Lung (tissue), 16 donors: Measurements from ENCODE around the gene TMEM150B. TPM values are rescaled to one million over a fixed set of nuclear protein-coding genes. Genes with fewer than 3 reads are reported as not detected.

Experiments used
- ATAC-seq: fragments of 200-7000 bp; cut with Tn5 transposase; one replicate; pipeline ENCODE4 v1.9.1; 2020; ENCODE audit warnings: moderate number of reproducible peaks; ENCODE audit not compliant: insufficient read depth, low FRiP score
- DNase-seq, 3 donors: peaks; one replicate each; pipeline ENCODE4 v3.0.0-alpha.2; 2013 to 2017
- H3K27ac ChIP-seq, 2 donors: one replicate each; pipeline ENCODE4 v1.5.1; 2013; ENCODE audit warnings: mild to moderate bottlenecking in 2 of 2, moderate library complexity in 2 of 2, control low read depth in 1 of 2, inconsistent platforms in 1 of 2, low read depth in 1 of 2, low read length in 1 of 2
- H3K27me3 ChIP-seq, 3 donors: one replicate each; pipeline ENCODE4 v1.5.1; 2013; ENCODE audit warnings: low read length in 2 of 3; ENCODE audit not compliant: control insufficient read depth in 3 of 3, insufficient read depth in 3 of 3
- H3K36me3 ChIP-seq, 4 donors: one replicate each; pipeline ENCODE4 v1.5.1; 2013; ENCODE audit warnings: low read length in 4 of 4, mild to moderate bottlenecking in 1 of 4, moderate library complexity in 1 of 4; ENCODE audit not compliant: control insufficient read depth in 4 of 4, insufficient read depth in 4 of 4
- H3K4me1 ChIP-seq, 5 donors: one replicate each; pipeline ENCODE4 v1.5.1; 2013; ENCODE audit warnings: low read length in 5 of 5, mild to moderate bottlenecking in 2 of 5, moderate library complexity in 1 of 5; ENCODE audit not compliant: control insufficient read depth in 5 of 5, insufficient read depth in 5 of 5
- H3K4me3 ChIP-seq: one replicate; pipeline ENCODE4 v1.5.1; 2013; ENCODE audit warnings: mild to moderate bottlenecking, control low read depth, moderate library complexity
- H3K9ac ChIP-seq, 2 donors: one replicate each; pipeline ENCODE4 v1.5.1; 2013; ENCODE audit warnings: low read length in 2 of 2, control low read depth in 1 of 2; ENCODE audit not compliant: insufficient read depth in 1 of 2
- H3K9me3 ChIP-seq, 4 donors: one replicate each; pipeline ENCODE4 v1.5.1; 2013; ENCODE audit warnings: low read length in 3 of 4, mild to moderate bottlenecking in 1 of 4, moderate library complexity in 1 of 4; ENCODE audit not compliant: control insufficient read depth in 4 of 4, insufficient read depth in 3 of 4
- CTCF ChIP-seq: IDR thresholded peaks from 2 replicates; pipeline ENCODE4 v1.5.1; 2012; ENCODE audit warnings: mild to moderate bottlenecking; ENCODE audit errors: control extremely low read depth, extremely low read depth
- WGBS, 2 donors: extraction: QIAGEN DNeasy Blood & Tissue Kit; methylation state at CpG; one replicate each; pipeline ENCODE4 v1.1.7; 2013; 5-methylcytosine and 5-hydroxymethylcytosine counted together
- long read RNA-seq, 5 donors: transcript quantifications; one replicate each; lab custom pipeline, GENCODE V29; 2026
- polyA plus RNA-seq, 2 donors: library from polyadenylated mRNA; stranded (reverse); fragments of 200-250 nt; gene quantifications; one replicate each; pipeline ENCODE4 v1.2.1, GENCODE V29; 2013
- total RNA-seq, 2 donors: library from RNA; depleted of rRNA in 1 of 2; stranded (reverse); fragments of >200 nt in 1 of 2; gene quantifications; one replicate each; pipeline ENCODE4 v1.2.1, GENCODE V29; 2014 to 2021
- donor health status: control.
- donor health status: control.
- donor health status: Bipolar disorder and iron deficiency.
- donor health status: healthy.
- donor health status: DM: yes; HTN: yes; CAD: no.

TMEM150B gene
- total RNA-seq: 10 to 100 TPM in 1 of 2 donors, 1 to 10 TPM in 1; 2.3 to 20.6 TPM
- 10 to 100 TPM; 13.4 to 23.0 TPM for polyA plus RNA-seq
- long read RNA-seq, donor 1: 0 reads
- long read RNA-seq, donor 2: 0 reads
- long read RNA-seq, donor 3: 0 reads
- long read RNA-seq, donor 4: 0 reads
- long read RNA-seq, donor 5: 0 reads

GRCh38 chr19:55325172-55325571 lies at the start of gene TMEM150B:
TSS of gene TMEM150B (minus strand) at chr19:55325341. CDS start at chr19:55321036, 4,305 bp downstream.
- Histone ChIP-seq H3K9me3 (no peaks in the 10 kb centered on the region), H3K36me3 (no peaks in the 10 kb centered on the region), H3K4me1 (peaks cover 0 to 4% (median 0%) of the 10 kb centered on the region in 5 donors), H3K27me3 (no peaks in the 10 kb centered on the region), H3K27ac (peak within 1 kb of the TSS in 1 of 2 donors; percentile 68), H3K9ac (no peak within 1 kb of the TSS), H3K4me3 (no peak within 1 kb of the TSS)
- WGBS, 2 donors: 47 to 69% methylated on average over 14 of the region's 14 CpGs
- no peak for TF ChIP-seq CTCF
- no peak for ATAC-seq
- DNase-seq: no peak

- no peak overlapping the region for H3K27ac ChIP-seq
- no peak overlapping the region for H3K9ac ChIP-seq
- H3K36me3 ChIP-seq: no peaks in the 10 kb centered on the region
- 14 to 26% methylated on average over 30 to 31 of the region's 31 CpGs for WGBS, 2 donors
- peaks cover 0 to 29% (median 7%) of the 10 kb centered on the region in 5 donors for H3K4me1 ChIP-seq
- peaks cover 4 to 43% (median 9%) of the 10 kb centered on the region in 3 donors for H3K27me3 ChIP-seq
- H3K9me3 ChIP-seq: peaks cover 0 to 4% (median 0%) of the 10 kb centered on the region in 4 donors
- H3K4me3 ChIP-seq: no peak overlapping the region
- DNase-seq (peak; percentile 57 to 79 (median 62)), ATAC-seq (no peak)
- TF ChIP-seq CTCF: no peak
Observed at GRCh38 chr19:55373993-55374757, 49.0 kb upstream of the TMEM150B start.

GRCh38 chr19:55373306-55373992 lies 48.3 kb upstream of the TMEM150B start:
- Histone ChIP-seq H3K4me3 (no peak overlapping the region), H3K27ac (no peak overlapping the region), H3K9ac (no peak overlapping the region), H3K36me3 (no peaks in the 10 kb centered on the region), H3K27me3 (peaks cover 4 to 49% (median 9%) of the 10 kb centered on the region in 3 donors), H3K9me3 (peaks cover 0 to 4% (median 0%) of the 10 kb centered on the region in 4 donors), H3K4me1 (peaks cover 0 to 29% (median 14%) of the 10 kb centered on the region in 5 donors)
- no peak for TF ChIP-seq CTCF
- ATAC-seq (no peak), DNase-seq (no peak)
- WGBS, 2 donors: 43 to 52% methylated on average over 9 of the region's 9 CpGs
